NCI-H2196 treated with DMSO at 0.1 percent for 48 hours (cell line): Measurements from ENCODE around the gene TUSC2.
A peak's percentile ranks its signal among the peaks of the same experiment; 100 is the strongest.

Source experiments
- DNase-seq: peaks from one replicate; lab custom pipeline; 2025; ENCODE audit not compliant: unreplicated experiment; lab: John Stamatoyannopoulos, UW

The TUSC2 gene

DNA sequence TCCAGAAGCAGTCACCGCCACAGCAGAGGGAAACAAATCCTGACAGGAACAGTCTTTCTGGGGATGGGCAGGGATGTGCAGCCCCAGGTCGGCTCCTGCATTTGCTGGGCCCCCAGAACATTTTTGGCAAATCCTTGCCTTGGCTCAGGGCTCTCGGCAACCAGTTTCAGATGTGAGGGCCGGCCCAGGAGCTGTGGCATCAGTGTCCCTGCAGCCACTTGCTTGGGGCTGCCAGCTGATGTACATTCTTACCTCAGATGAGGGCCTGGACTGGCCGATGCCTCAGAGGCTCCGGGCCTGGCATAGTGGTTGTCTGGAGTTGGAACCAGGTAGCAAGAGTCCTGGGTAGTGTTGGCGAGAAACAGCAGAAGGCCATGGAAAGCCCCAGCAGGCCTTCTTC lies 26.8 kb upstream of the TUSC2 start:
- no peak for DNase-seq

- DNase-seq: no peak
Measured at GRCh38 chr3:50354186-50354764, 26.3 kb upstream of the TUSC2 start.

DNA sequence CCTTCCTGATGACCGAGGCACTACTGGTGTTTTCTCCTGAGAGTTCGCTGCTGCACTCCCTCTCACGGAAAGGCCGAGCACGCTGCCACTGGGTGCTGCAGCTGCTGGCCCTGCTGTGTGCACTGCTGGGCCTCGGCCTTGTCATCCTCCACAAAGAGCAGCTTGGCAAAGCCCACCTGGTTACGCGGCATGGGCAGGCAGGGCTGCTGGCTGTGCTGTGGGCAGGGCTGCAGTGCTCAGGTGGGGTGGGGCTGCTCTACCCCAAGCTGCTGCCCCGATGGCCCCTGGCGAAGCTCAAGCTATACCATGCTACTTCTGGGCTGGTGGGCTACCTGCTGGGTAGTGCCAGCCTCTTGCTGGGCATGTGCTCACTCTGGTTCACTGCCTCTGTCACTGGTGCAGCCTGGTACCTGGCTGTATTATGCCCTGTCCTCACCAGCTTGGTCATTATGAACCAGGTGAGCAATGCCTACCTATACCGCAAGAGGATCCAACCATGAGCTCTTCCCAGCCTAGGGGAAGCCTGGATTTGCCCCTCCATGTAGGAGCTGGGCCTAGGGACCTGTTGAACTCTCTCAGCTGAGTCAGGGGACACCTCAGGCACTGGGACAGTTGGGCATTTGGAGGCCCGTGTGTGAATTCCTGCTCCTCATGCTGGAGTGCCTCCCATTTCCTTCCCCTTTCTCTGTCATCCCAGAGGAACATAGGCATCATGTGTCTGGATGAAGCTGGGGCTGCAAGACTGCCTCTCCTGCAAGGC lies 25.4 kb upstream of the TUSC2 start:
- DNase-seq: no peak

DNA sequence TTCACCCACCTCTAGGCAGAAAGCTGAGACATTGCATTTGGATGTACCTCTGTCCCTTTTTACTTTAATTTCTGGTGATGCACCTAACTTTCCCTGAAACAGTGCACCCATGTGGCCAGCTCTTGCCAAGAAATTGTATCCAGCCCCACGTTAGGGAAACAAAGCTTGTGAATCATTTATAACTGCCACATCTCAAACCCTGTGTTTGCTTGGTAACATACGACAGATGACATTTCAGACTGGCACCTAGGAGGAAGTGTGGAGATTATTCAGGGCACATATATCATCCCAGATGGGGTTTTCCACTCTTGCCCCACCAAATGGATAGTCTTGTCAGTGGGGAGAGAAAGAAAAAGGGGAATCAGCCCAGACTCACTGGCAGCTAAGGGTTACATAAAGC lies 24.8 kb upstream of the TUSC2 start:
- no peak for DNase-seq

DNA sequence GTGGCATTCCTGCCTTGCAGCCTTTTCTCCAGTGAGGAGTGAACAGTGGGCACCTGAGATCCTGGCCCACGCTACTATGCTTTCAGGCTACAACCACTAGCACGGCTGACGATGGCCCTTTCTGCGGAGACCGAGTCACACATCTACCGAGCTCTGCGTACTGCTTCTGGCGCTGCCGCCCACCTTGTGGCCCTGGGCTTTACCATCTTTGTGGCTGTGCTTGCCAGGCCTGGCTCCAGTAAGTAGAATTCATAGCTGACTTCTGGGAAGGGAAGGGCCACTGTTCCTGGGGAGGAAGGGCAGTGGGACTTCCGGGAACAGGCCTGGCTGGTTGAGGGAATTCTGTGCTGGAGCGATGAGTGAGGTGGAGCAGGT lies 23.3 kb upstream of the TUSC2 start:
- no peak for DNase-seq

GRCh38 chr3:50350527-50351322 lies 22.7 kb upstream of the TUSC2 start, which contains the start of the genes CYB561D2 and NPRL2:
Gene CYB561D2 (plus strand): TSS chr3:50350862. CDS start chr3:50351434, 572 bp downstream.
Gene NPRL2 (minus strand): TSS chr3:50350775. CDS start chr3:50350652, 123 bp downstream.
- DNase-seq: peak; percentile 66

DNA sequence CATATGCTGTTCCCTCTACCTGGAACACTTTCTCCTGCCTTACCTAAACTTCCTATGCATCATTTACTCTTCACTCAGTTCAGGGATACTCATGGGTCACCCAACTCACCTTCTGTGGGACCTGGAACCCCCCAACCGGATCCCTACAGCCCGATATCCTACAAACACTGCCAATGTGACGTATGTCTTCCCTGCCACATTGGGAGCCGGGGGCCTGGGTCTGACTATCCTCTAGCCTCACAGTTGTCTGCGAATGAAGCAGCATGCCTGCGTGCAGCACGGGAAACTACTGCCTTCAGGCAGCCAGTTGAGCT lies 22.1 kb upstream of the TUSC2 start:
- no peak for DNase-seq

DNA sequence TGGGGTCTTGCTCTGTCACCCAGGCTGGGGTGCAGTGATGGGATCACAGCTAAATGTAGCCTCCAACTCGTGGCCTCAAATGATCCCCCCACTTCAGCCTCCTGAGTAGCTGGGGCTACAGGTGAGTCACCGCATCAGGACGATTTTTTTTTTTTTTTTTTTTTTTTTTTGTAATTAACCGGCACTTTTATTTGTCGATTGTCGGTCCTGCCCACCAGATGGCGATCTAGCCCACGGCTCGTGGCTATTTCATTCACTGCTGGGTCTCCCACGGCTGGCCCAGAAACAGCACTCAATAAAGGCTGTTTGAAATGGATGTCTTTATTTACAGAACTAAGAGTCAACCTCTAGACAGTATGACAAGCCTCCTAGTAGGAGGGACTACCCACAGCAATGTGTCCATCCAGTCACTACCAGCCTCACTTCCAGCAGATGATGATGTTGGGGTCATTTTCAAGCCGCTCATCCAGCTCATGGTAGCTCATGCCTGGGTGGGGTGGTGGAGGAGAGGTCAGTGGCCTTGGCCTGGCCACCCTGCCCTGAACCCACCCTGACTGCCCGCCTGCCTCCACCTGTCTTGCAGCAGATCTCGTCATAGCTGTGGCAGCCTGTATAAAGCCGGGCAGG lies 19.3 kb upstream of the TUSC2 start:
- DNase-seq: no peak

GRCh38 chr3:50345586-50346234 lies 17.7 kb upstream of the TUSC2 start, which contains the start of gene ZMYND10:
Gene ZMYND10 (minus strand): TSS chr3:50345732. CDS start chr3:50345579, 153 bp downstream.
- no peak for DNase-seq

DNA sequence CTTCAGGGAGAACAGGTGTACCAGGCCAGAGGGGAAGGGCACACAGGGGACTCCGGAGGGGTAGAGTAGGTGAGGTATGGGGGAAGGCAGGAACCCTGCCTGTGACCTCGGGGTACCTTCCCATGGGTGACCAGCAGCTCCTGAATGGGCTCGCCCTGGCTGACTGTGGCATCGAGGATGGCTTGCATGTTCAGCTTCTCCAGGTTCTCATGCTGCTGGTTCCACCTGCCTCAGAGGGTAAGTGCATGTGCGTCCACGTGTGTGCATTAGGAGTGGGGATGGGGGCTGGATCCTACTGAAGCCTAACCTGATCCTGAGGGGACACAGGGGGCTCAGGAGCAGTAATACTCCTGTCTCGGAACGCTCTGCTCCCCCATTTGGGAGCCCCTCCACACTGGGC lies 17.0 kb upstream of the TUSC2 start:
- DNase-seq: no peak

DNA sequence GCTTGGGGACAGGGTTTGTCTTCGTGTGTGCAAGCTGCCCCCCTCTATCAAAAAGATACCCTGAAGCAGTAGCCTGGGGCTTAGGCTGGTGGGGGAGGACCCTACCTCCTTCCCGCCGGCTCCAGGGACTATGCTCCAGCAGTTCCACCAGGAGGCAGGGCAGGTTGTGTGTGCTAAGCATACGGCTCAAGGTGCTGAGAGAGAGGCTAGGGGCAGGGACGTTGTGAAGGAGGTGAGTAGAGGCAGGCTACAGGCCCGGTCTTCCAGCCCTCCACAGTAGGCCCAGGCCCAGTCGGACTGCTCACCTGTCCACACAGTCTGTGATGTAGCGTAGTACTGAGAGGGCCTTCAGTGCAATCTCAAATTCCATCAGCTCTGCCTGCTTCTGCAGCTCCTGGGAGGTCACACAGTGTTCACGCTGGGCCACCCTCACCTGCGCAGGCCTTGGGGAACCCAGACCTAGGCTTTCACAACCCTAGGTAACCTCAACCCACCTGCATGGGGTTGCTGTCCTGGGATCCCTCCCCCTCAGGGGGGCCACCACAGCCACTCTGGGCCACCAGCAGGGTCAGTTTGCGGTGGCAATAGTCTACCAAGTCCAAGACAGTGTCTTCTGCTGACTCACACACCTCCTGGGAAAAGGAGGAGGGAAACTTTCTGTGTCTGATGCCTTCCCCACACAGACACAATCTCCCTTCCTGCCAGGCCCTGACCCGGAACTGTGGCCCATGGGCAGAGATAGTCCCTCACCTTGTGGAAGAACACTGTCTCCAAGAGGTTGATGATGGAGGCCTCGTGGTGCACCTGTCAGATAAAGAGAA lies 15.0 kb upstream of the TUSC2 start:
- no peak for DNase-seq

DNA sequence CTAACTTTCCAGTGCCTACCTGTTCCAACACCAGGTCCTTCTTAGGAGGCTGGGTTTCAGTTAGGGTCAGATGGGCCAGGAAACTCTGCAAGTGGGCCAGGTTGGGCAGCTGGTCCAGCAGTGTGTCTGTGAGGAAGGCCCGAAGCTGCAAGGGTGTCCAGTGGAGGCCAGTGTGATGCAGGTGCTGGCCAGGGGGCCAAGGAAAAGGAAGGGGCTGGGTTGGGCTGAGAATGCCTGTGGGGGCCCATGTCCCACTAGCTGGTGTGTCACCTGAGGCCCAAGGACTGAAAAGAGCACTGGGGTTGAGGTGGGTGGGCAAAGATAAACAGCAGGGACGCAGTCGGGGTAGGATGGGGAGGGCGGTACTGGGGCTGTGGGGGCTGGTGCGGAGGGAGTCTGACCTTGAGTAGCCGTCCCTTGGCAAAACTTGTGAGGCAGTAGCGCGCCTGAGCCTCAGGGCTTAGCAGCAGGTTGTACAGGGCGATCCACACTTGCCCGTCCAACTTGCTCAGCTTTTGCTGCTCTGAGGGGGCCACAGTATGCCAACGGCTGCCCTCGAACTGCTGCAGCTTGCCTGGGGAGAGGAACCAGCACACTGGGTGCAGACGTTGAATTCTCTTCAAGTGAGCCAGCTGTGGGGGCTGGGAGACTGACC lies 14.1 kb upstream of the TUSC2 start:
- no peak for DNase-seq

GRCh38 chr3:50341537-50341936 lies 13.5 kb upstream of the TUSC2 start:
- no peak for DNase-seq

GRCh38 chr3:50340448-50341329 lies 12.7 kb upstream of the TUSC2 start, which contains the start of gene RASSF1:
Gene RASSF1 (minus strand): TSS chr3:50340836. CDS start chr3:50340805, 31 bp downstream.
- no peak for DNase-seq

DNA sequence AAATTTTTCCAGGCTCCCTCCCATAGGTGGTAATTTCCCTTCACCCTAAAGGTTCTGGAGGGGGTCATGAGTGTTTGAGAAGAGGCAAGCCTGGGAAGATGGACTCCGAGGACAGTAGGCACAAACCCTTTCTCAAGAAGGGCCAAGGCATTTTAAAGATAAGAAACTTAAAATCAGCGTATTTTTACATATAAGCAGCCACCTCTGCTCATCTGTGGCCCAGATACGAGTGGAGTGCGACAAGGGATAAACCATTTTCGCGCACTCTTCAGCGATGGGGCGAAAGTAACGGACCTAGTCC lies 12.1 kb upstream of the TUSC2 start:
- DNase-seq: no peak

GRCh38 chr3:50339485-50340146 lies 11.6 kb upstream of the TUSC2 start:
- DNase-seq: no peak

GRCh38 chr3:50338965-50339364 lies 10.9 kb upstream of the TUSC2 start:
- no peak for DNase-seq

GRCh38 chr3:50337175-50337861 lies 9.3 kb upstream of the TUSC2 start:
- DNase-seq: peak; percentile 89
